Suprapubic skin (tissue), 4 donors: ENCODE results near the gene CTNND2.

Experiments used
- CTCF ChIP-seq, 2 donors: fragments of 200-600 bp in 1 of 2; fragments of 450-650 bp in 1 of 2; sonication (generic) in 1 of 2; IDR thresholded peaks; one replicate each; pipeline ENCODE4 v1.5.1; 2016 to 2019; ENCODE audit warnings: antibody characterized with exemption in 2 of 2, mild to moderate bottlenecking in 1 of 2, moderate library complexity in 1 of 2
- POLR2A ChIP-seq, 2 donors: fragments of 450-650 bp; IDR thresholded peaks; one replicate each; pipeline ENCODE4 v1.6.1; 2017; ENCODE audit warnings: antibody characterized with exemption in 2 of 2, mild to moderate bottlenecking in 2 of 2, moderate library complexity in 2 of 2
- POLR2AphosphoS5 ChIP-seq, 3 donors: sonication (generic); formaldehyde crosslinking; IDR thresholded peaks; one replicate each; pipeline ENCODE4 v1.6.1; 2017; ENCODE audit warnings: antibody characterized with exemption in 3 of 3

GRCh38 chr5:11692636-11693035, 211.6 kb downstream of the CTNND2 start:
- TF ChIP-seq CTCF (IDR thresholded peaks at IDR 0.05) (no peak), POLR2AphosphoS5 (IDR thresholded peaks at IDR 0.05) (no peak), POLR2A (IDR thresholded peaks at IDR 0.05) (no peak)
